ENCODE data around the gene MICA.
"Not testable (repeated sequence)": the region's sequence is repeated elsewhere in the genome, so short reads cannot be mapped to it uniquely, and the experiment has no call there.

Gene MICA

DNA sequence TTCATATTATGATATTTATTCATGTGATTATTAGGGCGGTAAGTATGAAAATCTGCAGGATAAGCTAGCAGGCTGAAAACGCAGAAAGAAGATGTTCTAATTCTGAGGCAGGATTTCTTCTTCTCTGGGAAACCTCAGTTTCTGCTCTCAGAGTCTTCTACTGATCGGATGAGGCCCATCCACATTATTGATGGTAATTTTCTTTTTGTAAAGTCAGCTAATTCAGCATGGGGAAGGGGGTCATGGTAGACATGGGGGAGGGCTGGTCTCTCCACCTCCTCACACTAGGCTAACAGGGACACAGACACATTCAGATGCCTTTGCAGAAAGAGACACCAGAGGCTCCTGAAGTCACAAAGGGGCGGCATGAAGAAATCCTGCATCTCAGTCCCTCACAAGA lies 21.7 kb upstream of the MICA start:
- no peak for DNase-seq (ENCODE audit: low read depth in 3 of 3)

DNA sequence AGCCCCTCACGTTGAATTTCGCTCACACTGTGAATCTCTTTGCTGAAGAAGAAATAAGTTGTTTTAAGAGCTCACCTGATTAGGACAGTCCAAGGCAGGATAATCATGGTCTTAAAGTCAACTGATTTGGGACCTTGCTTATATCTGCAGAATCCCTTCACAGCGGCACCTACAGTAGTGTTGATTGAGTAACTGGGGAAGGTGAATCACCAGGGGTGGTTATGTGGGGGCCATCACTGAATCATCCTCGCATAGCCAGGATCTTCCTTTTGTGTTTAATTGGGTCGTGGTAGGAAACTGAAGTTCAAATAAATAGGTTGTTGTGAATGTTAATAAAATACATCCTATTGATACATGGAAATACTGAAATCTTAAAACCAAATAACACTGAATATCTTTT lies 20.2 kb upstream of the MICA start:
- DNase-seq (ENCODE audit: low read depth in 3 of 3) = no peak

DNA sequence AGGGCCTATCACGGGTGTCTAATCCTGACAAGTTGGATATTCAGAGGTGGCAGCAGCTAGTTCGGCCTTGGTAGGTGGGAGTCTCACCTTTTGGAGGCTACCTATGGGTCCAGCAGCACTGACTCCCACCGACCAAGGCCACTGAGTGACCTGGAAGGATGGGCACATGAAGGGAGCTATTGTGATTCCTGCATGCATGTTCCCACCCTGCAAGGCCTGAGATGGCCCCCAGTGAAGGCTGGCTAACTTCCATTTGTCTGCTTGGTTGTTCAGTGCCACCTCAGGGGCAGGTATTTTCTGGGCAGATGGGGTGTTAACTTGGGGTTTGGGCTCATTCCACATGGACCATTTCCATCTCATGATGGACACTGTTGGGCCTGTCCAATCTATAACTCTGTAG lies 18.4 kb upstream of the MICA start:
- no peak for DNase-seq (ENCODE audit: low read depth in 3 of 3)

DNA sequence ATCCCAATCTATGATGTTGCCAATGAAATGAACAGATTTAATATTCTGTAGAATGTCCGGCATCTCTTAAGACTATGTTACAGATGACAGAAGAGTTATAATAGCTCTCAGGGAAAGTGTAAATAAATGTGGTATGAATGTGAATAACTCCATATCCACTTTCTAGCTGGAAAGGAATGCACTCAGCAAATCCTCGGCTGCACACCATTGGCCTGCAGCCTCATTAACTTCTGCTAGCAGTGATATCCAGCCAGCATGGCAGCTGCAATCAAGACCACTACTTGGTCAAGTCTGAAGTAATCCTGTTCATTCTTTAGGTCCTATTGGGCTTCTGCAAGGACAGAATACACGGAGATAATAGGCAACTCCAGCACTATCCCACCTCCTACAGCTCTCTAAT lies 17.3 kb upstream of the MICA start:
- no peak for DNase-seq (ENCODE audit: low read depth in 3 of 3)

DNA sequence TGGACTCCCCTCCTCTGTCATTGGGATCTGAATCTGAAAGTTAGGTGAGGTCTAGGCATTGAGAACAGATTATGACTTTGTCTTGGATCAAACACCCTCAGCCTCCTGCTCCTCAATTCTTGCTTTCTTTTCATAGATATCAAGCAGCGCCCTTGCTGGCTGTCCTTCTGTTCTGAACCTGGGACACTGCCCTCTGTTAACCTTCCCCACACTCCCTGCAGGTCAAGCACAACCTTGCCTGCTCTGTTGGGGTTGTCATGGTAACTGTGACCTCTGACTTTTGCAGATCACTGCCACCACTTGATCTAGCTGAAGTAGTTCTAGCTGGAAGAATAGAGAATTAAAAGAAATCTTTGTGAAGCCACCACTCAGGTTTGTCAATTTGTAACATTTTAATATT lies 16.4 kb upstream of the MICA start:
- no peak for DNase-seq (ENCODE audit: low read depth in 3 of 3)

DNA sequence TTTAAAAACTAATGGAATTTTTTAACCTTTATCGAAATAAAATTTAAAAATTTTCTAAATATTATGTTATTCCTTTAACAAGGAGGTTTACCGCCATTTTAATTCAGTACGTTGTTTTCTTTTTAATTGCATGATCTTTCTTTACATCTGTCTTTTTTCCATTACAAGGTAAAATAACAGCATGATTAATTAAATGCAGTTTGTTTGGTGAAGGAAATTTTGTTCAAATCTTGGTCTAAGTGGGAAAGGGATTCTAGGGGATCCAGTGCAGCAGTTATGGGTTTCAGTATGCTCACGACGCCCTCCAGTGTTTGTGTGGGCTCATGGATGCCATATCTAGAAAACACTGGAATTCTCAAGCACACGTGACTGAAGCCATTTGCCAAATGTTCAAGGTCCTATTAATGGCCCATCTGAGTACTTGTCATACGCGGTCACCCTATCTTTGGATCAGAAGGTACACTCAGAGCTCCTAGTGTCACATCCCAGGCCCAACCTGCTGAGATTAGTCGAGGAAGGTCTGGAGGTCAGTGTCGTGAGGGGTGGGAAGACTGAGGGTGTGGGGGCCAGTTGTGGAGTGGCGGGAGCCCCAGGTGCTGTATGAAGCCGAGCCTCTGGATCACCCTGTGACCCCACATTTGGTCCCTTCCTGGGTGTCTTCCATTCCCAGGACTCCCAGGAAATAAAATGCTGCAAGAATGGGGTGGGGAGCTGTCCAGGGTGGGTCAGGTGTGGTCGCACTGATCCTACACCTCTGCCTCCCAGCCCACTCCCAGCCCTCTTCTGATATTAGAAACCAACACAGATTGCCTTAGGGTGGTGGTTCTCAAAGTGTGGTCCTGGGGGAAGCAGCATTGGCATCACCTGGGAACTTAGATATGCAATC lies 14.2 kb upstream of the MICA start:
- not testable (repeated sequence) for DNase-seq (ENCODE audit: low read depth in 3 of 3)

DNA sequence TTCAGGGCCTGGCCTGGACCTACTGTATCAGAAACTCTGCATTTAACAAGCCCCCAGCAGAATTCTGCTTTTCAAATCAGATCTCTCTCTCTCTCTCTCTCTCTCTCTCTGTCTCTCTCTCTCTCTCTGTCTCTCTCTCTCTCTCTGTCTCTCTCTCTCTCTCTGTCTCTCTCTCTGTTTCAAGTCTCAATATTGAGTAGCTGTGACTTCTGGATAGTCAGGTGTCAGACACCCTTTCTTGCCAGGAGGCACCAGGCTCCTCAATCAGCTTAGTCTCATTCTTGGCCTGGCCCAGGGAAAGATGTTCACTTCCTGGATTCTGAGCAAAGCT lies 13.6 kb upstream of the MICA start:
- not testable (repeated sequence) for DNase-seq (ENCODE audit: low read depth in 3 of 3)

DNA sequence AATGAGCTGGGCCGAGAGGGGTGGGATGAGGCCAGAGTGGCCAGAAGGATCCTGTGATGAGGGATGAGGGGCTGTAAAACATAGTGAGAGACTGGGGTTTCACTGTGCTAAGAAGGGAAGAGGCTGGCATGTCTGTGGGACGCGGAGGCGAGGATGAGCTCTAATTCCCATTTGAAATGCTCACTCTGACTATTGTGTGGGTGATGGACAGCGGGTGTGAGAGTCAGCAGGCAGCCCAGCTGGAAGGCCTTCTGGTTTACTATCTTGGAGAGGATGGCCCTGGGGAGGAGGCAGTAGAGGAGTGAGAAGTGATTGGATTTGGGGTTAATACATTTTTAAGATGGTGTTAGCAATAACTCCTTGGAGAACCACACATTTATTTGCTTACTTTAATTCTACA lies 9.5 kb upstream of the MICA start:
- no peak for DNase-seq (ENCODE audit: low read depth in 3 of 3)

DNA sequence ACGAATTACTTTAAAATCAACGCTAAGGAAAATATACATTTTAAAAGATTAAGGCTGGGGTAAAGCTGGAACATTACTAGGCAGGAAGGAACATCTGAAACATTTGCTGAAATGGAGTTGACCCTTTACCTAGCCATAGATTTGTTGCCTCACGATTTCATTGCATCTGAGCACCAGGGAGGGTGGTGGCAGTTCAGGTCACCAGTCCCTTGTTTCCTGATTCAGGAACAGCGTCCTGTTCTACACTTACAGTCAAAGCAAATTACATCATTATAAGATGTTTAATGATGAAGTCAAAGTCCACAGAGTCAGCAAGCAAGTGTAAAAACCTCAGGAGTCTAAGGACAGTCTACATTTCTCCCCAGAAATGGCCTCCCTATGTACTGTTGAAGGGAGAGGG lies 9.0 kb upstream of the MICA start:
- no peak for DNase-seq (ENCODE audit: low read depth in 3 of 3)

DNA sequence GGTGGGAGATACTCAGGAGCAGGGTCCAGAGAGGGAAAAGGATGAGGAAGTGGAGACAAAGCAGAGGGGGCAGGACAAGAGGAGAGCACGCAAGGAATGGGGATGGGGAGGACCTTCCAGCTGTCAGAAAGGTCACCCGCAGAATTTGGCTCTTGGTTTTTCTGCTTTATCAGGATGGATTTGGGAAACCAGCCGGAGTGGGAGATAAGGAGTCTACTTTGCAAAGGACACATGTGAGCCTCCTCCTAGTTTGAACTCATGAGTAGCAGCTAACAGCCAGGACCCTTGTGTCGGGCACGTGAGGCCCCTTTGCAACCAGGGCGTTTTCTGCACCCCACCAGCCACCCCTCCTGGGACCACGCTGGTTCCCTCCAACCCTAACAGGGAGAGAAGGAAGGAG lies 7.6 kb upstream of the MICA start:
- DNase-seq (ENCODE audit: low read depth in 3 of 3) = no peak

DNA sequence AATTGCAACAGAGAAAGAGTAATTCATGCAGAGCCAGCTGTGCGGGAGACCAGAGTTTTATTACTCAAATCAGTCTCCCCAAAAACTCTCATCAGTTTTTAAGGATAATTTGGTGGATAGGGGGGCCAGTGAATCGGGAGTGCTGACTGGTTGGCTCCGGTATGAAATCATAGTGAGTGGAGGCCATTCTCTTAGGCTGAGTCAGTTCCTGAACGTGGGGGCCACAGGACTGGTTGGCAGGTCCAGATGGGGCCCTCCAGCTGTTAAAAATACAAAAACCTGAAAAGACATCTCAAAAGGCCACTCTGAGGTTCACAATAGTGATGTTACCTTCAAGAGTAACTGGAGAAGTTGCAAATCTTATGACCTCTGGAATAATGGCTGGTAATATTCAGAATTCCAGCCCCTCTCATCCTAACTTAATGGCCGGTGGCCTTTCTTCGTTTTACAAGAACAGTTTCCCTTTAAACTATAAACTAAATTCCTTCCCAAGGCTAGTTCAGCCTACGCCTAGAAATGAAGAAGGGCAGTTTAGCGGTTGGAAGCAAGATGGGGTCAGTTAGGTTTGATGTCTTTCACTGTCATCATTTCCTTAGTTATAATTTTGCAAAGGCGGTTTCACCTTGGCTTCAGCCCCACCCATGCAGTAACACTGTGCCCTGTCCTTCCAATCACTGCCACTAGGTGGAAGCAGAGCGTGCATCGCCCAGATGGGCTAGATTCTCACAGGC lies 6.8 kb upstream of the MICA start:
- peak; percentile 70 to 90 (median 80) for DNase-seq (ENCODE audit: low read depth in 3 of 3)

DNA sequence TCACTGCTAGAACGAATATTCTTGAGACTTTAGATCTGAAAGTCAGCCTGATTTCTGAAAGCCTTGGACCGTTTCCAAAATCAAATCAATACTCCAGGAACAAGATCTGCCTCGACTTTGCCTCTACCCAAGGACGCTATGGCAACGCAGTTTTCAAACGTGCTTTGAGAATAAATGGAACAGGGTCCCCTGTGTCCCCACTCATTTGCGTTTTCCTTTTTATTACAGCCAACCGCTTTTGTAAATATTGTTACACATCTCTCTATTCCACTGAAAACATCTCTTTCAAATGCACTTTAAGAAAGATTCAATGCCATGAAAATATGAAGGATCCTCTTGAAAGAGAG lies 6.3 kb upstream of the MICA start:
- not testable (repeated sequence) for DNase-seq (ENCODE audit: low read depth in 3 of 3)

DNA sequence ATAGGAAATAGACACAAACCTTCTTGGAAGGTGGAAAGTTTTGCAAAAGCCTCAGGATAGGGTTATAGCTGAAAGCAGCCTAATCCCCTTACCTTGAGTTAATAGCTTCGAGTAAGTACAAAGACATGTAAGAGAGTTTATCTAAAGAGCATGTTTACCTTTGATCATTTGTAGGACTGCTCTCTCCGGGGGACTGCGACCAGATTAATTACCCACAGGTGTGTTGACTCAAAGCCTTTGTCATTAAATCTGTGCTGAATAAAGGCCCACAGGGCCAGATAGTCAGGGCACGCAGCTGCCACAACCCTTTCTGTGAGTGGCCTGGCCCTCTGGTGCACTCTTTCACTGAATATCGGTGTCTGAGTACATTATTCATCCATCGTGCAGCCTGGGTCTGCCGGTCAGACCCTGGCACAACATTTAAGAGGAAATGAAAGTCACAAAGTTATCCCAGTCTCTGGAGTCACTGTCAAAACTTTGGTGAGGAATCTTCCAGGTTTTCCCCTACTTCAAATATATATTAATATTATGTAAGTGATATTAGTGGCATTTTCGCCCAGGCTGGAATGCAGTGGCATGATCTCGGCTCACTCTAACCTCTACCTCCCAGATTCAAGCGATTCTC lies 5.4 kb upstream of the MICA start:
- no peak for DNase-seq (ENCODE audit: low read depth in 3 of 3)

DNA sequence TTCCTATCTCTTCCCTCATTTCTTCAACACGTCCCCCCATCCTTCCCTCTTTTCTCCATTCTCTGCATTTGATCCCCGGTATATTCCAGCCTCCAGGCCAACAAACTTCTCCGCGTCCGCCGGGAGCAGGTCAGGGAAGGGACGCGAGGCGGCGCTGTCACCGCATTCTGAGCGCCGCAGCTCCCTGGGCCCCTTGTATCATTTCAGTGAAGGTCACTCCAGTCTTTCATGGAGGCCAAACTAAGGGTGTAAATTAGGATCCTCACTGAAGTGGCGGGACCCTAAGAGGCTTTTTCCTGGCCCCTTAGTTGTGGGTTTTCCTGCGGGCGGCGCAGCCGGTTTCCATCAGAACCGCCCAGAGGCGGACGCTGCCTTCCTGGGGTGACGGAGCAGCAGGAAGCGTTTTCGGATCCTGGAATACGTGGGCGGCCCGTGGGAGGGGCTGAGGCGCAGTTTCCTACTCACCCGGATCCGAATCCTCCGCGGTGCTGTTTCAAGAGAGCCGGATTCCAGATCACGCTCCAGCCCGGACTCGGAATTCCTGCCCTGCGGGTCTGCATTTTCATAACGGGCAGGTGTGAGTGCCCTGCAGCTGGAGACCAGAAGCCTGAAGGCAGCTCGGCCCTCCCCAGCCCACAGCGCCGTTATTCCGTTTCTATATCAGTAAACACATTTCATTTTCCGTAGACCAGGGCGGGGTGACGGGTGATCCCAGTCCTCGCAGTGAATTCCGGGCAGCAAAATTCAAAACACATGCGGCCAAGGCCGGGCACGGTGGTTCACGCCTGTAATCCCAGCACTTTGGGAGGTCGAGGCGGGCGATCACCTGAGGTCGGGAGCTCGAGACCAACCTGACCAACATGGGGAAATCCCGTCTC lies 3.6 kb upstream of the MICA start:
- peak in 1 of 3 experiments; percentile 72 for DNase-seq (ENCODE audit: low read depth in 3 of 3)

DNA sequence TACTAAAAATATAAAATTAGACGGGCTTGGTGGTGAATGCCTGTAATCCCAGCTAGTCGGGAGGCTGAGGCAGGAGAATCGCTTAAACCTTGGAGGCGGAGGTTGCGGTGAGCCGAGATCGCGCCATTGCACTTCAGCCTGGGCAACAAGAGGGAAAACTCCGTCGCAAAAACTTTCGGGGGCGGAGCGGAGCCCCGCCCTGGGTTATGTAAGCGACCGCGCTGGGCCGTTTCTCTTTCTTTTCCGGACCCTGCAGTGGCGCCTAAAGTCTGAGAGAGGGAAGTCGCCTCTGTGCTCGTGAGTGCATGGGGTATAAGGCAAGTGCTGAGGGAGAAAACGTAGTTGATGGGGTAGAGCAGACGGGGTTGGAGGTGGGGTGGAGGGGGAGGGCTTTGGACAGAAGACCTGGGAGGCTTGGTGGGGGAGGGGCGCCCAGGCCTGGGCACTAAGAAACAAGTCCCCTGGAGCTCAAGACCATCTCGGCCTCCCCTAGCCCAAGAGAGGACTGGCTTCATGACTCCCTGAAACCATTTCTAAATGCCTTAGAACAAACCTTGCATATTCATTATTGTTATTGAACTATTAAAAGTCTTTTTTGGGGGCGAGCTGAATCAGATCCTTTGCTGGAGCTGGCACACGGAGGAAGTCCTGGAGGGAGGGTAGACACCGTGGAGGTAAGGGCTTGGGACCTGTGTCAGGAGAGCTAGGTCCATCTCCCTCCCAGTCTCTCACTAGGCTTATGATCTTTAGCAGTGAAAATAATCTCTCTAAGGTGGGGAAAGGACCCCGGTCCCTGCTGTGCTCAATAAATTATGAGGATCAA lies 2.7 kb upstream of the MICA start:
- DNase-seq (ENCODE audit: low read depth in 3 of 3) = peak in 2 of 3 experiments; percentile 39 to 72

DNA sequence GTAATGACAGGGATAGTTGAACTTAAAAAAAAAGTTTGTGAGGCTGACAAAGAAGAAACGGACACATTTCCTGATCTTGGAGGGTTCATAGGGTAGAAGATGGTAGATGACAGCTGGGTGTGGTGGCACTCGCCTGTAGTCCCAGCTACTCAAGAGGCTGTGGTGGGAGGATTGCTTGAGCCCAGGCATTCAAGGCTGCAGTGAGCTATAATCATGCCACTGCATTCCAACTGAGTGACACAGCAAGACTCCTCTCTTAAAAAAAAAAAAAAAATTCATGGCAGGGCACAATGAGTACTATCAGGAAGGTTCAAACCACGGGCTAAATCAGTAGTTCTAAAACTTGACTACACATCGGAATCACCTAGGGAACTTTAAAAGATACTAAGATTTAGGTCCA lies 2.0 kb upstream of the MICA start:
- DNase-seq (ENCODE audit: low read depth in 3 of 3) = no peak

DNA sequence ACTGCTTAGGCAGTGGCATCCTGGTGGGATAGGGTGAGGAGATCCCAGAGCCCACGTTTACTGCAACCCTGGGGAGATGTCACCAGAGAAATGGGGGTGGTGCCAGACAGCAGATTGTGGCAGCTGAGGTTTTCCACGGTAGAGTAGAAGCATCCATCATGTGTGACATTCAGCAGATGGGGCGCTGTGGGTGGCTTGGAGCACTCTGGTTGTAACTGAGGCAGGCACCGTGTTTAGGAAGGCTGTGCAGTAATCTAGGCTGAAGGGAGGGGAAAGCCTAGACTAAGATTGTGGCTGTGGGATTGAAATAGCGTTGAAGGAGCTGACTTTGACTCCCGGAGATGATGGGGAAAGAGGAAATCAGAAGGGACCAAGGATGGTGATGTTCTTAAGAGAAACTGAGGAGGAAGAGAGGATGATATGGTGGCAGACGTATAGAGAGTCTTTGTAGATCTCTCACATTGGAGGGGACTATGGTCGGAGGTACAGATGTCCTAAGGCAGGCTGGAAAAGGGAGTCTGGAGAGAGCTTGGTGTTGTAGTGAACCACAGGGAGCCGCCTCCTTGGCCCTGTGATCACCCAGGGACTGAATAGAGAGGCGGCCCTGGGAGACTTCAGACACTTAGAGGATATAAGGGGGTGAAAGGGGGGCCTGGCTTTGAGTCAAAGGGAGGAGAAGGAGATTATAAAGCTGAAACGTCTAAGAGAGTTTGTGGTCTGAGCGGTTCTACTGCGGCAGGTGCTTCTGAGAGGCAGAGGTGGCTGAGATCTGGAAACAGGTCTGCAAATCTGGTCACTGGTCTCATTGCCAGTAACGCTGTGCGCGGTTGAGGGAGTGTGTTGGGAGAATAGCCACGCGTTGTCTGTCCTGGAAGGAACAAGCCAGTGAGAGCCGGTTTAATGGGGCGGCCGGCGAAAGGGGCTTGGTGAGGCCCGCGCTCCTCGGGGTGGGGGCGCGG lies 792 bp upstream of the MICA start:
- peak in 1 of 3 experiments; percentile 23 for DNase-seq (ENCODE audit: low read depth in 3 of 3)

DNA sequence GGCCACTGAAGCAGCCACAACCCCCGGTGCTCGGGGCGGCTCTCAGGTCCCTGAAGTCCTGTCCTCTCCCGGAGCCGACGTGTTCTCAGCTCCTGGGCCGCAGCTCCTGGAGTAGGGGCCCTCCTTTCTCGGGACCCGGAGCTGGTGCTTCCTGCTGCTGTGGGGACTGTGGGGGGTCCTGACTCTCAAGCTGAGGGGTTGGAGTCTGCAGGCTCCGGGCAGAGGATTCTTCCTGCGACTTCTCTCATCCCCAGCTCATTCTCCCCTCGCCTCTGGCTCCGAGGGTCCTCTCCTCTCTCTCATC lies 618 bp downstream of the MICA start:
- DNase-seq (ENCODE audit: low read depth in 3 of 3) = peak in 1 of 3 experiments; percentile 7

DNA sequence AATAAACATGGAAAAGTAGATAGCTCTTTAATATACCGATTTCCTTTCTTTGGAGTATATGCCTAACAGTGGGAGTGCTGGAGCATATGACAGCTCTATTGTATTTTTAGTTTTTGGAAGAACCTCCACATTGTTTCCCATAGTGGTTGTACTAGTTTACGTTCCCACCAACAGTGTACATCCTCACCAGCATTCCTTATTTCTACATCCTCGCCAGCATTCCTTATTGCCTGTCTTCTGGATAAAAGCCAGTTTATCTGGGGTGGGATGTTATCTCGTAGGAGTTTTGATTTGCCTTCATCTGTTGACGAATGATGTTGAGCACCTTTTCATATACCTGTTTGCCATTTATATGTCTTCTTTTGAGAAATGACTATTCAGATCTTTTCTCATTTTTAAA lies 2.6 kb downstream of the MICA start:
- DNase-seq (ENCODE audit: low read depth in 3 of 3) = no peak

DNA sequence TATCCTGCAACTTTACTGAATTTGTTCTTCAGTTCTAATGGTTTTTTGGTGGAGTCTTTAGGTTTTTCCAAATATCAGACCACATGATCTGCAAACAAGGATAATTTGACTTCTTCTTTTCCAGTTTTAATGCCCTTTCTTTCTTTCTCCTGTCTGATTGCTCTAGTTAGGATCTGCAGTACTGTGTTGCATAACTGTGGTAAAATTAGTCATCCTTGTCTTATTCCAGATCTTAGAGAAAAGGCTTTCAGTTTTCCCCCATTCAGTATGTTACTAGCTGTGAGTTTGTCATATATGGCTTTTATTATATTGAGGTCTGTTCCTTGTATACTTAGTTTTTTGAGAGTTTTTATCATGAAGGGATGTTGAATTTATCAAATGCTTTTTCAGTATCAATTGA lies 4.3 kb downstream of the MICA start:
- no peak for DNase-seq (ENCODE audit: low read depth in 3 of 3)
